ENCODE measurements around the gene CCDC50. TPM values are rescaled to one million over a fixed set of nuclear protein-coding genes. Genes with fewer than 3 reads are reported as not detected.

CCDC50 gene
- total and polyA plus RNA-seq, 8 donors = 17.6 to 226 (median 67.9) TPM

- no peaks in the 10 kb centered on the region for H3K9me3 ChIP-seq
- no peak for DNase-seq
- intact Hi-C loops (cut with DNase I; ENCODE audit: low total_unique reads) = no loop called here
- TF ChIP-seq EP300 (IDR thresholded peaks at IDR 0.05) (no peak), CTCF (IDR thresholded peaks at IDR 0.05) (no peak), POLR2A (IDR thresholded peaks at IDR 0.05) (no peak), POLR2AphosphoS5 (IDR thresholded peaks at IDR 0.05) (no peak)
- peaks cover 0 to 30% (median 17%) of the 10 kb centered on the region in 4 donors for H3K4me1 ChIP-seq
- no peak overlapping the region for H3K4me3 ChIP-seq
- H3K27ac ChIP-seq = no peak overlapping the region
- no peaks in the 10 kb centered on the region for H3K27me3 ChIP-seq
- WGBS, 5 donors = 54 to 81% (median 77%) methylated on average over 2 of the region's 2 CpGs
- peaks cover 22 to 64% (median 61%) of the 10 kb centered on the region in 4 donors for H3K36me3 ChIP-seq
Measured at GRCh38 chr3:191358929-191359328, 29.7 kb downstream of the CCDC50 start.

GRCh38 chr3:191360620-191361019, 31.4 kb downstream of the CCDC50 start:
- peaks cover 22 to 73% (median 71%) of the 10 kb centered on the region in 4 donors for H3K36me3 ChIP-seq
- WGBS, 5 donors = 83 to 93% (median 87%) methylated on average over 3 of the region's 3 CpGs
- no peak overlapping the region for H3K27ac ChIP-seq
- DNase-seq = no peak
- peaks cover 0 to 18% (median 14%) of the 10 kb centered on the region in 4 donors for H3K4me1 ChIP-seq
- no peak overlapping the region for H3K4me3 ChIP-seq
- no peak for TF ChIP-seq EP300 (IDR thresholded peaks at IDR 0.05)
- TF ChIP-seq POLR2AphosphoS5 (IDR thresholded peaks at IDR 0.05) = no peak
- TF ChIP-seq POLR2A (IDR thresholded peaks at IDR 0.05) = no peak
- no peak for TF ChIP-seq CTCF (IDR thresholded peaks at IDR 0.05)
- H3K27me3 ChIP-seq = no peaks in the 10 kb centered on the region
- H3K9me3 ChIP-seq = no peaks in the 10 kb centered on the region
- intact Hi-C loops (cut with DNase I; ENCODE audit: low total_unique reads) = no loop called here

DNA sequence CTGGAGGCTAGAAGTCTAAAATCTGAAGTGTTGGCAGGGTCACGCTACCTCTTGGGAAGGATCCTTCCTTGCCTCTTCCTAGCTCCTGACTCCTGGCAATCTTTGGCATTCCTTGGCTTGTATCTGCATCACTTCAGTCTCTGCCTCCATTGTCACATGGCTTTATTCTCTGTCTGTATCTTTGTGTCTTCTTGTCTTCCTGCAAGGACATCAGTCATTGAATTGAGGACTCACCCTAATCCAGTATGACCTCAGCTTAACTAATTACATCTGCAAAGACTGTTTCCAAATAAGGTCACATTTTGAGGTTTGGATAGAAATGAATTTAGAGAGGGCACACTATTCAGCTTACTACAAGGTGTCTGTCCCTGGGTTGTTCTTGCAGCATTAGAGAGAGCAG, 32.3 kb downstream of the CCDC50 start:
- Histone ChIP-seq H3K9me3 (no peaks in the 10 kb centered on the region), H3K4me1 (peaks cover 0 to 14% (median 7%) of the 10 kb centered on the region in 4 donors), H3K27me3 (no peaks in the 10 kb centered on the region), H3K4me3 (no peak overlapping the region), H3K36me3 (peaks cover 22 to 76% (median 73%) of the 10 kb centered on the region in 4 donors), H3K27ac (no peak overlapping the region)
- 92 to 100% (median 98%) methylated on average over 1 of the region's 1 CpG for WGBS, 5 donors
- intact Hi-C loops (cut with DNase I; ENCODE audit: low total_unique reads) = no loop called here
- no peak for TF ChIP-seq EP300 (IDR thresholded peaks at IDR 0.05)
- TF ChIP-seq POLR2AphosphoS5 (IDR thresholded peaks at IDR 0.05) = no peak
- TF ChIP-seq CTCF (IDR thresholded peaks at IDR 0.05) = no peak
- TF ChIP-seq POLR2A (IDR thresholded peaks at IDR 0.05) = no peak
- DNase-seq = no peak

DNA sequence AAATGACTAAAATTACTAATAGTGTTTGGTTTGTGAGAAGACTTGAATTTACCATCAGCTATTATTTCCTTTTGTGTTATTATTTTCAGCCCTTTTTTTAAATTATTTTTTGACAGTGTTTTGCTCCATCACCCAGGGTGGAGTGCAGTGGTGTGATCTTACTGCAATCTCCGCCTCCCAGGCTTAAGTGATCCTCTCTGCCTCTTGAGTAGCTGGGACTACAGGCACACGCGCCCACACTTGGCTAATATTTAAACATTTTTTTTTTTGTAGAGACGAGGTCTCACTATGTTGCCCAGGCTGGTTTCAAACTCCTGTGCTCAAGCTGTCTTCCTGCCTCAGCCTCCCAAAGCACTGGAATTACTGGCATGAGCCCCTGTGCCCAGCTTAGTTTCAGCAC, 32.8 kb downstream of the CCDC50 start:
- DNase-seq = no peak

More for the DNA sequence above, 32.8 kb downstream of the CCDC50 start:
- TF ChIP-seq POLR2A (IDR thresholded peaks at IDR 0.05) (no peak), CTCF (IDR thresholded peaks at IDR 0.05) (no peak), POLR2AphosphoS5 (IDR thresholded peaks at IDR 0.05) (no peak), EP300 (IDR thresholded peaks at IDR 0.05) (no peak)
- Histone ChIP-seq H3K27me3 (no peaks in the 10 kb centered on the region), H3K9me3 (no peaks in the 10 kb centered on the region), H3K4me1 (peaks cover 0 to 12% (median 1%) of the 10 kb centered on the region in 4 donors), H3K4me3 (no peak overlapping the region), H3K27ac (no peak overlapping the region), H3K36me3 (peaks cover 22 to 76% (median 73%) of the 10 kb centered on the region in 4 donors)
- 72 to 87% (median 78%) methylated on average over 4 of the region's 4 CpGs for WGBS, 5 donors
- intact Hi-C loops (cut with DNase I; ENCODE audit: low total_unique reads) = no loop called here

Measured in stomach (tissue), 9 donors.